SK-MEL-5 (cell line): ENCODE data around the gene DGKD. TPM values are rescaled to one million over a fixed set of nuclear protein-coding genes. Genes with fewer than 3 reads are reported as not detected.
"Not testable (repeated sequence)": the region's sequence is repeated elsewhere in the genome, so short reads cannot be mapped to it uniquely, and the experiment has no call there.

Experiments
- DNase-seq: peaks from one replicate; pipeline ENCODE4 v3.0.0-alpha.2; 2016; ENCODE audit warnings: low read depth, low spot score
- in situ Hi-C: cut with HindIII; loops from 2 replicates; pipeline ENCODE4 v1.10.0; 2016; ENCODE audit warnings: low sequenced_read_pairs, high pct_unique_total_duplicates, low pct_unique_long_range_greater_than_20kb
- total RNA-seq: library from RNA; depleted of rRNA; stranded (reverse); fragments of >200 nt; shearing (Covaris generic); gene quantifications from 2 replicates; pipeline ENCODE4 v1.2.3, GENCODE V29; 2014

Gene DGKD
- total RNA-seq, 1 experiment from 2014 or later = 7.4 TPM

GRCh38 chr2:233375490-233376314, 21.4 kb downstream of the DGKD start:
- in situ Hi-C loops = no loop called here

GRCh38 chr2:233379034-233379433, 24.7 kb downstream of the DGKD start:
- in situ Hi-C loops = no loop called here
- no peak for DNase-seq

More at GRCh38 chr2:233375490-233376314, 21.4 kb downstream of the DGKD start:
- no peak for DNase-seq

- in situ Hi-C loops = no loop called here
- no peak for DNase-seq
Measured at GRCh38 chr2:233379441-233379840, 25.1 kb downstream of the DGKD start.

- DNase-seq = no peak
- in situ Hi-C loops = no loop called here
Measured at GRCh38 chr2:233380132-233380895, 26.0 kb downstream of the DGKD start.

GRCh38 chr2:233380995-233381637, 26.8 kb downstream of the DGKD start:
- in situ Hi-C loops = no loop called here
- no peak for DNase-seq

GRCh38 chr2:233381638-233381995, 27.3 kb downstream of the DGKD start:
- DNase-seq = no peak
- in situ Hi-C loops = no loop called here

- in situ Hi-C loops = no loop called here
- no peak for DNase-seq
Measured at GRCh38 chr2:233384015-233384414, 29.7 kb downstream of the DGKD start.

GRCh38 chr2:233384811-233385488, 30.7 kb downstream of the DGKD start:
- in situ Hi-C loops = no loop called here
- DNase-seq = no peak

- no peak for DNase-seq
- in situ Hi-C loops = no loop called here
Measured at GRCh38 chr2:233385489-233386044, 31.3 kb downstream of the DGKD start.

GRCh38 chr2:233386382-233387041, 32.2 kb downstream of the DGKD start:
- in situ Hi-C loops = no loop called here
- DNase-seq = no peak

GRCh38 chr2:233387225-233387624, 32.9 kb downstream of the DGKD start:
- in situ Hi-C loops = no loop called here
- DNase-seq = no peak

- no peak for DNase-seq
- in situ Hi-C loops = no loop called here
Measured at GRCh38 chr2:233387667-233388528, 33.6 kb downstream of the DGKD start.

GRCh38 chr2:233389601-233390125, 35.4 kb downstream of the DGKD start:
- in situ Hi-C loops = no loop called here
- DNase-seq = no peak

- in situ Hi-C loops = no loop called here
- DNase-seq = no peak
Measured at GRCh38 chr2:233395687-233396086, 41.4 kb downstream of the DGKD start.

- DNase-seq, in situ Hi-C loops: not testable (repeated sequence)
Measured at GRCh38 chr2:233396726-233397665, 42.7 kb downstream of the DGKD start.
